Fibroblast of villous mesenchyme (primary cell): ENCODE data around the gene SIGLEC7. TPM values are rescaled to one million over a fixed set of nuclear protein-coding genes. Genes with fewer than 3 reads are reported as not detected.
"Not testable (repeated sequence)": the region's sequence is repeated elsewhere in the genome, so short reads cannot be mapped to it uniquely, and the experiment has no call there.

ENCODE experiments used
- DNase-seq: peaks from one replicate; pipeline ENCODE4 v3.0.0-alpha.2; 2010; ENCODE audit warnings: low read depth
- H3K4me3 ChIP-seq: 2 replicates; pipeline ENCODE4 v1.5.1; 2011; ENCODE audit warnings: low read depth, mild to moderate bottlenecking, low read length
- total RNA-seq: library from RNA; depleted of rRNA; stranded (reverse); fragments of >200 nt; gene quantifications from 2 replicates; pipeline ENCODE4 v1.2.3, GENCODE V29; 2012
- TF ChIP-seq, protein P1 (sequence below): IDR thresholded peaks from 2 replicates; pipeline ENCODE4 v1.5.1; 2012; ENCODE audit warnings: low read depth, mild to moderate bottlenecking, low read length; ENCODE audit not compliant: insufficient read depth

The SIGLEC7 gene
- total RNA-seq, 1 donor, result not detected

GRCh38 chr19:51141181-51141580 is 920 bp upstream of the SIGLEC7 start:
- no peak overlapping the region for H3K4me3 ChIP-seq
- TF ChIP-seq, protein P1, sequence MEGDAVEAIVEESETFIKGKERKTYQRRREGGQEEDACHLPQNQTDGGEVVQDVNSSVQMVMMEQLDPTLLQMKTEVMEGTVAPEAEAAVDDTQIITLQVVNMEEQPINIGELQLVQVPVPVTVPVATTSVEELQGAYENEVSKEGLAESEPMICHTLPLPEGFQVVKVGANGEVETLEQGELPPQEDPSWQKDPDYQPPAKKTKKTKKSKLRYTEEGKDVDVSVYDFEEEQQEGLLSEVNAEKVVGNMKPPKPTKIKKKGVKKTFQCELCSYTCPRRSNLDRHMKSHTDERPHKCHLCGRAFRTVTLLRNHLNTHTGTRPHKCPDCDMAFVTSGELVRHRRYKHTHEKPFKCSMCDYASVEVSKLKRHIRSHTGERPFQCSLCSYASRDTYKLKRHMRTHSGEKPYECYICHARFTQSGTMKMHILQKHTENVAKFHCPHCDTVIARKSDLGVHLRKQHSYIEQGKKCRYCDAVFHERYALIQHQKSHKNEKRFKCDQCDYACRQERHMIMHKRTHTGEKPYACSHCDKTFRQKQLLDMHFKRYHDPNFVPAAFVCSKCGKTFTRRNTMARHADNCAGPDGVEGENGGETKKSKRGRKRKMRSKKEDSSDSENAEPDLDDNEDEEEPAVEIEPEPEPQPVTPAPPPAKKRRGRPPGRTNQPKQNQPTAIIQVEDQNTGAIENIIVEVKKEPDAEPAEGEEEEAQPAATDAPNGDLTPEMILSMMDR, result no peak
- no peak for DNase-seq

GRCh38 chr19:51142809-51143475 is 841 bp downstream of the SIGLEC7 start:
- not testable (repeated sequence) for H3K4me3 ChIP-seq, DNase-seq

DNA sequence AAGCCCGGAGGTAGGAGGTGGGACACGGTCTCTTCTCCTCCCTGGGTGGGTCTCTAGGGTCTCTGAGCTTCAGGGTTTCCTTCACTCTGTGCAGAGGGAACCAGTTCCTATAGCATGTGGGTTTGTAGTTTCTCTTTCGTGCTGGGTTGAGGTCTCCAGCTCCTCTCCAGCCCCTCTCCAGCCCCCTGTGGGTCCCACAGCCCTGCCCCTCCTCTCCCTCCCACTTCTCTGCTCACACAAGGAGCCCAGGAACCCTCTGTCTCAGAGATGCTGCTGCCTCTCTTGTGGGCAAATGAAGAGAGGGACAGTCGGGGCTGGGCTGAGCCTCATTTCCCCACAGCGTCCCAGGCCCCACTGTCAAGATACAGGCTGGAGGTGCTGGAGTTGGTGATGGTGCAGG is 1.4 kb downstream of the SIGLEC7 start:
- no peak for DNase-seq
- TF ChIP-seq, protein P1, result no peak
- H3K4me3 ChIP-seq, result no peak overlapping the region

GRCh38 chr19:51144482-51145045 is 2.5 kb downstream of the SIGLEC7 start:
- TF ChIP-seq, protein P1, result no peak
- DNase-seq, result no peak
- H3K4me3 ChIP-seq, result no peak overlapping the region

DNA sequence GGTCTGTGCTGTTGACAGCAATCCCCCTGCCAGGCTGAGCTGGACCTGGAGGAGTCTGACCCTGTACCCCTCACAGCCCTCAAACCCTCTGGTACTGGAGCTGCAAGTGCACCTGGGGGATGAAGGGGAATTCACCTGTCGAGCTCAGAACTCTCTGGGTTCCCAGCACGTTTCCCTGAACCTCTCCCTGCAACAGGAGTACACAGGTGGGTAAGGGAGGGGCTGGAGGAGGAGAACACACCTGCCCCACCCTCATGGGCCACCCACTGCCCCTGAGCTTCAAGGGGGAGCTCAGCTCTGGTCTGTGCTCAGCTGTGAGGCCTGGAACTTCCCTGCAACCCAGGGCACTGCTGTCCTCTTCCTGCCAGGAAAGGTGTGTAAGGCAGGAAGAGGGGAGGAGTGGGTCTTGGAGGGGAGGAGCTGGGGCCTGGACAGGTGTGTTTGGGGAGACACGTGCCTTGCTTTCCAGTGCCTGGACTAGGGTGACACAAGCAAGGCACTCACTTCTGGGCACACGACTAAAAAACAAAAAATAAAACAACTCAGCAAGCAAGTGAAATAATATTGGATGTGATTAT is 3.9 kb downstream of the SIGLEC7 start:
- TF ChIP-seq, protein P1, result no peak
- no peak for DNase-seq
- H3K4me3 ChIP-seq, result no peak overlapping the region

DNA sequence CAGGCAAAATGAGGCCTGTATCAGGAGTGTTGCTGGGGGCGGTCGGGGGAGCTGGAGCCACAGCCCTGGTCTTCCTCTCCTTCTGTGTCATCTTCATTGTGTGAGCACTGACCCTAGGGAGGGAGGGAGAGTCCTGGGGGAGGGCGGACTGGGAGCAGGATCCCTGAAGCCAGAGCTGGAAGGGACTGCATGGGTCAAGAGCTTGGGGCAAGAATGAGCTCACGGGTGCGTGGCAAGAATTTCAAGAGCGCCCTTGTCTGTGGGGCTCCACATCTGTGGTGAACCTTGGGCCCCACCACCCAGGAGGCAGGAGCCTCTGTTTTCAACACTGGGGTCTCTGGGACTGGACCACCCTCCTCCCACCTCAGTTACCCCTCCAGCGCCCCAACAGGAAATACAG is 4.7 kb downstream of the SIGLEC7 start:
- TF ChIP-seq, protein P1, result no peak
- DNase-seq, result no peak
- H3K4me3 ChIP-seq, result no peak overlapping the region

- DNase-seq, result no peak
- TF ChIP-seq, protein P1, result no peak
- no peak overlapping the region for H3K4me3 ChIP-seq
Observed at GRCh38 chr19:51147663-51148062, 5.6 kb downstream of the SIGLEC7 start.
